Fibroblast of lung (primary cell): ENCODE measurements around the gene CFAP73. TPM values are rescaled to one million over a fixed set of nuclear protein-coding genes. Genes with fewer than 3 reads are reported as not detected.

Source experiments
- DNase-seq, 2 donors: peaks; one replicate each; pipeline versions ENCODE4 v3.0.0 to v3.0.0-alpha.2; 2010; ENCODE audit warnings: low read depth in 2 of 2
- H2AFZ ChIP-seq: 2 replicates; pipeline ENCODE4 v1.5.1; 2012; ENCODE audit warnings: low read length, control low read depth, inconsistent platforms
- H3K27ac ChIP-seq: 2 replicates; pipeline ENCODE4 v1.5.1; 2011; ENCODE audit warnings: low read length, control low read depth; ENCODE audit not compliant: insufficient read depth
- H3K27me3 ChIP-seq: 2 replicates; pipeline ENCODE4 v1.5.1; 2011; ENCODE audit warnings: mild to moderate bottlenecking, low read length; ENCODE audit not compliant: control insufficient read depth, insufficient read depth
- H3K36me3 ChIP-seq: 2 replicates; pipeline ENCODE4 v1.5.1; 2011; ENCODE audit warnings: low read length; ENCODE audit not compliant: control insufficient read depth, insufficient read depth
- H3K4me1 ChIP-seq: 2 replicates; pipeline ENCODE4 v1.5.1; 2011; ENCODE audit warnings: low read length; ENCODE audit not compliant: control insufficient read depth, insufficient read depth; ENCODE audit errors: extremely low read depth
- H3K4me2 ChIP-seq: 2 replicates; pipeline ENCODE4 v1.5.1; 2011; ENCODE audit warnings: low read length, control low read depth; ENCODE audit not compliant: insufficient read depth; ENCODE audit errors: extremely low read depth
- H3K4me3 ChIP-seq, 4 experiments: fragments of 200-600 bp in 1 of 4; sonication (generic) in 1 of 4; replicated peaks in 1 of 4; 2 replicates each; pipeline ENCODE4 v1.5.1; 2011 to 2016; ENCODE audit warnings: low read length in 4 of 4, low read depth in 3 of 4, mild to moderate bottlenecking in 3 of 4, control low read depth in 2 of 4, inconsistent platforms in 1 of 4, mixed read lengths in 1 of 4; ENCODE audit not compliant: insufficient read depth in 1 of 4; ENCODE audit errors: control extremely low read depth in 1 of 4
- H3K79me2 ChIP-seq: 2 replicates; pipeline ENCODE4 v1.5.1; 2012; ENCODE audit warnings: mild to moderate bottlenecking, low read length, inconsistent platforms; ENCODE audit not compliant: control insufficient read depth, insufficient read depth
- H3K9ac ChIP-seq: 2 replicates; pipeline ENCODE4 v1.5.1; 2011; ENCODE audit warnings: mild to moderate bottlenecking, low read length, control low read depth; ENCODE audit not compliant: insufficient read depth
- H3K9me3 ChIP-seq: 2 replicates; pipeline ENCODE4 v1.5.1; 2012; ENCODE audit warnings: low read depth, low read length; ENCODE audit not compliant: control insufficient read depth, insufficient read depth
- H4K20me1 ChIP-seq: 2 replicates; pipeline ENCODE4 v1.5.1; 2011; ENCODE audit warnings: low read length; ENCODE audit not compliant: control insufficient read depth, insufficient read depth; ENCODE audit errors: extremely low read depth
- EZH2 ChIP-seq: IDR thresholded peaks from 2 replicates; pipeline ENCODE4 v1.5.1; 2012; ENCODE audit warnings: low read length, control low read depth, mild to moderate bottlenecking; ENCODE audit errors: missing control alignments
- polyA plus RNA-seq, 2 donors: library from polyadenylated mRNA; depleted of rRNA in 1 of 2; stranded (reverse) in 1 of 2; unstranded in 1 of 2; fragments of >200 nt; gene quantifications; 2 replicates each; pipeline ENCODE4 v1.2.1, GENCODE V29; 2011 to 2012; ENCODE audit warnings: missing spikeins in 1 of 2
- total RNA-seq: library from RNA; depleted of rRNA; stranded (reverse); fragments of >200 nt; gene quantifications from 2 replicates; pipeline ENCODE4 v1.2.1, GENCODE V29; 2014
- TF ChIP-seq, protein P1 (sequence below), 2 donors: IDR thresholded peaks in 1 of 2; conservative IDR thresholded peaks in 1 of 2; 1 replicate in 1 of 2; 2 replicates in 1 of 2; pipeline ENCODE4 v1.5.1; 2011 to 2012; ENCODE audit warnings: low read length in 2 of 2, control low read depth in 1 of 2, inconsistent platforms in 1 of 2, low read depth in 1 of 2, mild to moderate bottlenecking in 1 of 2

Gene CFAP73
- total and polyA plus RNA-seq, 2 donors (not counting 1 experiment from before 2014, with no cell fraction given): not detected

DNA sequence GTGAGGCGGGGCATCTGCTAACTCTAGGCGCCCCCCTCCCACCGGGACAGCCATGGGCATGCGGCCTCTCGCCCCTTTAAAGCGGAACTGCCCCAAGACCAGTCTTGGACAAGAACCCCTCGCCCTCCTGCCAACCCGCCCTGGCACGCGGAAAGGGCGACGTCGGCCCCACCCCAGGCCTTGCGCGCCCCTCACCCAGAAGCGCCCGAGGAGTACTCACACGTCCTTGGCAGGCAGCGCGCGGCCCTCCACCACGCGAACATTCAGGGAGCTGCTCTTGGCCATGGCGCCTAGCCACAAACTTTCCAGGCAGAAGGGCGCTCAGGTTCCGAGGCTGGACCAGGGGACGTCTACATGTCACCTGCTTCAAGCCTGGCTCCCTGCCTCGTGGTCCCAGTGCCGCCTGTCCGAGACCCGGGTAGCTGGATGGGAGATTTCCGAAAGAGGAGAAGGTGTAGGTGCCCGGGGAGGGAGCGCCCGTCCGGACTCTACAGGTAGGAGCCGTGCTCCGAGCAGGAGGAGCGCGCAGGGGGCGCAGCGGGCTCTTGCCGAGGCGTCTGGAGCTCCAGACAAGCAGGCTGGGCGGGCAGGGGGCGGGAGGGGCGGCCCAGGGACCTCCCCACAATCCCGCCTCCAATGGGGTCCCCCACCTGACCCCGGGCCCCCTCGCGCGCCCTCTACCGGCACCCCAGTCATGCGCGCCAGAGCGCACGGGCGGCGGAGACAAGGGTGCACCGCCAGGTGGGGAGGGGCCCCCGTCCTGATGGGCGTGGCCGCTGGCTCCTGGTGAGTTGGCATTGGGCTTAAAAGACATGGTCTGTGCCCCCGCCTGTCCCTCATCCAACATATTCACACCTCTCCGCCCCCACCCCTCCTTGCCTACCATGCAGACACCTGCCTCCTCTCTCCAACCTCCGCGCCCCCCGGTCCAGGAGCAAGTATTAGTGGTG is 14.1 kb upstream of the CFAP73 start, which contains the start of gene RASAL1:
TSS of gene RASAL1 (minus strand) at position 584 of the 950 bp plus-strand sequence. CDS start at position 285, 299 bp downstream.
- no peak within 1 kb of the TSS for H3K27ac ChIP-seq
- H3K9ac ChIP-seq: no peak within 1 kb of the TSS
- no peaks in the 10 kb centered on the region for H3K79me2 ChIP-seq
- no peak within 1 kb of the TSS for H3K4me2 ChIP-seq
- H2AFZ ChIP-seq: no peak within 1 kb of the TSS
- no peak for DNase-seq
- H3K9me3 ChIP-seq: no peaks in the 10 kb centered on the region
- H3K27me3 ChIP-seq: no peaks in the 10 kb centered on the region
- TF ChIP-seq, protein P1, sequence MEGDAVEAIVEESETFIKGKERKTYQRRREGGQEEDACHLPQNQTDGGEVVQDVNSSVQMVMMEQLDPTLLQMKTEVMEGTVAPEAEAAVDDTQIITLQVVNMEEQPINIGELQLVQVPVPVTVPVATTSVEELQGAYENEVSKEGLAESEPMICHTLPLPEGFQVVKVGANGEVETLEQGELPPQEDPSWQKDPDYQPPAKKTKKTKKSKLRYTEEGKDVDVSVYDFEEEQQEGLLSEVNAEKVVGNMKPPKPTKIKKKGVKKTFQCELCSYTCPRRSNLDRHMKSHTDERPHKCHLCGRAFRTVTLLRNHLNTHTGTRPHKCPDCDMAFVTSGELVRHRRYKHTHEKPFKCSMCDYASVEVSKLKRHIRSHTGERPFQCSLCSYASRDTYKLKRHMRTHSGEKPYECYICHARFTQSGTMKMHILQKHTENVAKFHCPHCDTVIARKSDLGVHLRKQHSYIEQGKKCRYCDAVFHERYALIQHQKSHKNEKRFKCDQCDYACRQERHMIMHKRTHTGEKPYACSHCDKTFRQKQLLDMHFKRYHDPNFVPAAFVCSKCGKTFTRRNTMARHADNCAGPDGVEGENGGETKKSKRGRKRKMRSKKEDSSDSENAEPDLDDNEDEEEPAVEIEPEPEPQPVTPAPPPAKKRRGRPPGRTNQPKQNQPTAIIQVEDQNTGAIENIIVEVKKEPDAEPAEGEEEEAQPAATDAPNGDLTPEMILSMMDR (conservative IDR thresholded peaks at IDR 0.05 in 1 of 2, IDR thresholded peaks at IDR 0.05 in 1 of 2; ENCODE audit: low read depth in 1 of 2, low read length in 2 of 2): no peak
- TF ChIP-seq EZH2: no peak
- no peaks in the 10 kb centered on the region for H3K36me3 ChIP-seq
- no peak within 1 kb of the TSS for H3K4me3 ChIP-seq
- no peaks in the 10 kb centered on the region for H4K20me1 ChIP-seq
- H3K4me1 ChIP-seq: no peaks in the 10 kb centered on the region

DNA sequence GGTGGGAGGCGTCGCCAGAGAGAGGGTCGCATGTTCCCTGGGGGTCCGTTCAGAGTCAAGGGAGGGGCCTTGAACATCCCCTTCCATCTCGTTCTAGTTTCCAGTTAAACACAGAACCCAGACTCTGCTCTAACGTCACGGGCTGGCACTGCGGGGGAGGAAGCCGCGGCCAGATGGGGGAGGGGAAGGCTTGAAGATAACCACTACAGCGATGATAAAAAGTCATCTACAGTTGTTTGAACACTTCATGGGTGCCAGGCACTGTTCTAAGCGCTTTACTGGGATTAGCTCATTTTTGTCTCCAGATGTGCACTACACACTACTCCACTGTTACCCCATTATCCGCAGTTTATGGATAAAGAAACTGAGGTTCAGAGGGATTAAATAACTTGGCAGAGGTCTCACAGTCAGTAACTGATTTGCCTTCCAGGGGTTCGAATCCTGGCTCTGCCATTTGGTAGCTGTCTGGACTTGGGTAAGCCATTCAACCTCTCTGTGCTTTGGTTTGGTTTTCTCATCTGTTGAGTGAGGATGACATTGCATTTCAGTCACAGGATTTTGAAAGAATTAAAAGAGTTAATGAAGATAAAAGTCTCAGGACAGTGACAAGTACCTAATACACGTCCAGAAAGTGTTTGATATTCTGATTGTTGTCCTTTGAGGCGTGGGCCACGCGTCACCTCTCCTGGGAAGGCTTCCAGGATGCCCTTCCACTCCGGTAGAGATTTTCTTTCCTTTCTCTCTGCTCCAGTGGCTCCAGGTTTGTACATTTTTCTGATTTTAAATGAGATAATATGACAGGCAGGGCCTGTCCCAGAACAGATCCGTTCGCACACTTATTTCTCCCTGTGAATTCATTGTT is 13.2 kb upstream of the CFAP73 start:
- DNase-seq: no peak
- H3K4me2 ChIP-seq: no peak overlapping the region

More for the DNA sequence above, 13.2 kb upstream of the CFAP73 start:
- Histone ChIP-seq H3K79me2 (no peaks in the 10 kb centered on the region), H3K9ac (no peak overlapping the region), H3K27ac (no peak overlapping the region), H3K36me3 (no peaks in the 10 kb centered on the region), H3K27me3 (no peaks in the 10 kb centered on the region), H4K20me1 (no peaks in the 10 kb centered on the region), H2AFZ (no peak overlapping the region), H3K9me3 (no peaks in the 10 kb centered on the region), H3K4me1 (no peaks in the 10 kb centered on the region), H3K4me3 (no peak overlapping the region)
- TF ChIP-seq, protein P1 (conservative IDR thresholded peaks at IDR 0.05 in 1 of 2, IDR thresholded peaks at IDR 0.05 in 1 of 2; ENCODE audit: low read depth in 1 of 2, low read length in 2 of 2): no peak
- TF ChIP-seq EZH2: no peak
